SK-N-MC (cell line): ENCODE measurements around the gene ARHGAP24.

Experiments
- EZH2 ChIP-seq: fragments of 200-600 bp; sonication (generic); IDR thresholded peaks from one replicate; pipeline ENCODE4 v1.6.1; 2017; ENCODE audit warnings: antibody characterized with exemption
- POLR2AphosphoS5 ChIP-seq: IDR thresholded peaks from 2 replicates; pipeline ENCODE4 v1.6.1; 2012; ENCODE audit warnings: mild to moderate bottlenecking, low read depth, low read length, borderline replicate concordance

- TF ChIP-seq POLR2AphosphoS5 (no peak), EZH2 (no peak)
These were observed 46.1 kb downstream of the ARHGAP24 start for GRCh38 chr4:85520765-85521749.
